ENCODE data around the gene PGAM5.

- TF ChIP-seq ETV6 (conservative IDR thresholded peaks at IDR 0.05 in 1 of 2, IDR thresholded peaks at IDR 0.05 in 1 of 2; ENCODE audit: borderline replicate concordance in 1 of 2, low read depth in 1 of 2) (no peak), CTCF (IDR thresholded peaks at IDR 0.05 in 2 of 3, conservative IDR thresholded peaks at IDR 0.05 in 1 of 3; ENCODE audit: control insufficient read depth in 2 of 3, extremely low read depth in 1 of 3, insufficient read depth in 1 of 3, low read depth in 3 of 3, low read length in 3 of 3) (no peak), MAX (IDR thresholded peaks at IDR 0.05; ENCODE audit: low read depth, low read length) (no peak), POLR2AphosphoS5 (IDR thresholded peaks at IDR 0.05; ENCODE audit: low read length) (no peak), FOXK2 (IDR thresholded peaks at IDR 0.05) (no peak)
These were observed 12.3 kb upstream of the PGAM5 start for GRCh38 chr12:132698341-132698740.

All from GM12878 (cell line).